GM21717 (cell line): ENCODE data around the gene DNAH3.

Experiments
- ATAC-seq: cut with Tn5 transposase; IDR thresholded peaks from one replicate; pipeline ENCODE4 v1.9.1; 2021; ENCODE audit warnings: mild to moderate bottlenecking, moderate library complexity; ENCODE audit not compliant: unreplicated experiment

DNAH3 gene

DNA sequence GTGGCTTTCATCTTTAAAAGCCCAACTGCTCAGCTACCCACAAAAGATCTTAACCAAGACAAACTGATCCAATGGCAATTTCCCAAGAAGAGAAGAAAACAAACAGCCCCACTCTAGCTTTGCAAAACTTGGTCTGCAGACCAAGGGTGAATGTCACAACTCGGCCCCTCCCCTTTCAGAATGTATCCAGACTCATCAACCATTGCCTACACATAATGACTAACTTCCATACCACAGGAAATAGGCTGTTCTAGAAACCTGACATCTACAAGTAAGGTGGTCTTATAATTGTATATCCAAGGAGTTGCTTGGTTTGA is 266.4 kb downstream of the DNAH3 start:
- no peak for ATAC-seq

GRCh38 chr16:20883554-20884239 is 266.9 kb downstream of the DNAH3 start:
- ATAC-seq = no peak
